ENCODE results near the gene ZNF865.

ZNF865 gene

GRCh38 chr19:55660404-55660803, 55.0 kb downstream of the ZNF865 start:
- DNase-seq (ENCODE audit: low spot score), result no peak

GRCh38 chr19:55660991-55661390, 55.5 kb downstream of the ZNF865 start:
- no peak for DNase-seq (ENCODE audit: low spot score)

- no peak for DNase-seq (ENCODE audit: low spot score)
These were observed 56.4 kb downstream of the ZNF865 start for GRCh38 chr19:55661826-55662225.

GRCh38 chr19:55663846-55664536, 58.5 kb downstream of the ZNF865 start:
- no peak for DNase-seq (ENCODE audit: low spot score)

GRCh38 chr19:55666343-55667005, 61.0 kb downstream of the ZNF865 start:
- DNase-seq (ENCODE audit: low spot score), result no peak

Measured in pons (tissue), 1 donor.